Right forelimb (tissue), 1 donor: ENCODE results near the gene SLC5A9.
"Not testable (repeated sequence)": the region's sequence is repeated elsewhere in the genome, so short reads cannot be mapped to it uniquely, and the experiment has no call there.

ENCODE experiments used
- DNase-seq: peaks from one replicate; pipeline ENCODE4 v3.0.0-alpha.2; 2018

The SLC5A9 gene

DNA sequence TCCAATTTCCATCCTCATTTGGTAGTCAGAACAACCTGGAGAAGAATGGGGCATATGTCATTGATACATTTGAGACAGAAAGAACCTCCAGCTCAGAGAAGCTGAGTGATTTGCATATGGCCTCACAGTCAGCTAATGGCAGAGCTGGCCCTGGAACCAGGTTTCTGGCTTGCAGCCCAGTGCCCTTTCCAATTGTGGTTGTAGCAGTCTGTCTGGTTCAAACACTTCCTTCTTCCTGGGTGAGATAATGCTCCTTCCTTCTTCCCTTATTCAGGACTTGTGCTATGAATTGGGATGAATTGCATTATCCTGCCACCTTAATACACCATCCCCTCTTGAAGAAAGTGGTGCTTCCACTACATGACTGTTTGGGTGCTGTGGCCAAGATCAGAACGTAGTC, 24.2 kb downstream of the SLC5A9 start:
- DNase-seq, result no peak

DNA sequence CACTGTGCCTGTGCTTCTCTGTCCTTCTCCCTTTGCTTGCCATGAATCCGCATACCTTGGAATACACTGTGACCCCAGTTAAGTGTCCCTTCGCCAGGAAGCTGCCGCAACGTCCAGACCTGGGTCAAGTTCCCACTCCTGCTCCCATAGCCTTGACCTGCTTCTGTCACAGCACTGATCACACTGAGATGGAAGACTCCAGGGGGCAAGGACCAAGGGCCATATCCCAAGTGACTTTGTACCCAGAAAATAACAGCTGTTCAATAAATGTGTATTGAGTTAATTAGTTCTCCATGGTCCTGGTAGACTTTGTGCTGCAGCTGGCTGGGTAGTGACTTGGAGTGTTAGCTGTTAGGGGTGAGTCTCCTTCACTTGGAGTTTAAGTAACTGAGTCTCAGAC, 25.8 kb downstream of the SLC5A9 start:
- DNase-seq, result no peak

DNA sequence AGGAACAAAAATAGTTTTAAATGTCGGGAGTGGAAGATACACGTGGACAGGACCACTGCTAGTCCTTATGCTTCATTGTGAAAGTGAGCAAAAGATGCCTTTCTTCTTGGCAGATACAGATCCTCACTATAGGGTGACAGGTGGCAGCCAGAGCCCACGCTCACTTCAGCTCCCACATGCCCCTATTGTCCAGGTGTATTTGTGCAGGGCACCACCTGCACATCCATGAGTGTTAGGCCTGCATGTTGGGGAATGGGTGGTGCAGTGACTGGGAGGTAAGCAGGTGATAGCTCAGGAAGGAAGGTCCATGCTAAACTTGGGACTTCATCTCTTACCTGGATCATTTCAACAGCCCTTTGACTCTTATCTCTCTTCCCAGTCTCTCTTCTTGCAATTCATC, 27.4 kb downstream of the SLC5A9 start:
- DNase-seq, result no peak

DNA sequence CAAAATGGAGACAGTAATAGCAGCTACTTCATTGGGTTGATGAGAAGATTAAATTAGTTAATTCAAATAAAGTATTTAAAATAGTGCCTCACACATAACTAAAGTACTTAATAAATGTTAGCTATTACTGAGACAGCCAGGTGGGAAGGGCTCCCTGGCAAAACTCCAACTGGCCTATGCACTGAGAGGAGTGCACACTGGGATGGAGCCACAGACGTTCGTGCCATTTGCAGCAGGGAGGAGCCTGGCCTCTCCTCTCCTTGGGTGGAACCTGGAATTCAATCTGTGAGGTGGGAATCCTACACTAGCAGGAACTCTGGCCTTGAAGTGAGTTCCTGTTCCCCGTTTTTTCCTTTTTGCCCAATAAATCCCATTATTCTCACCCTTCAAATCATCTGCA, 28.1 kb downstream of the SLC5A9 start:
- no peak for DNase-seq

DNA sequence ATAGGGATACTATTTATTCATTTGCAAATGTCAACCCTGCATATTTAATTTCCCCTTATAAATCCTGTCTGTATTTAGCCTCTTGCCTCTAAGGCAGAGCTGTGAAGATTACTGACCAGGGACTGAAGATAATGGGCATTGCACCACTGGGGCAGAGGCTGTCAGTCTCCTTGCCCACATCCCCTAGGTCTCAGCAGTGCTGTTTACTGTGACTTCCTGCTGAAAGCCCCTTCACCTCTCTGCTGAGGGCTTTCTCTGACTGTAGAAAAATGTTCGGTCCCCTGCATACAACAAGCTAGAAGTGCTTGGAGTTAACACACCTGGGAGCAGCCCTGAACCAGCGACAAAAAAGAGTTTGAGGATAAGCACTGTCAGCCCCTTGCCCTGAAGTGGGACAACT, 28.8 kb downstream of the SLC5A9 start:
- DNase-seq, result no peak

DNA sequence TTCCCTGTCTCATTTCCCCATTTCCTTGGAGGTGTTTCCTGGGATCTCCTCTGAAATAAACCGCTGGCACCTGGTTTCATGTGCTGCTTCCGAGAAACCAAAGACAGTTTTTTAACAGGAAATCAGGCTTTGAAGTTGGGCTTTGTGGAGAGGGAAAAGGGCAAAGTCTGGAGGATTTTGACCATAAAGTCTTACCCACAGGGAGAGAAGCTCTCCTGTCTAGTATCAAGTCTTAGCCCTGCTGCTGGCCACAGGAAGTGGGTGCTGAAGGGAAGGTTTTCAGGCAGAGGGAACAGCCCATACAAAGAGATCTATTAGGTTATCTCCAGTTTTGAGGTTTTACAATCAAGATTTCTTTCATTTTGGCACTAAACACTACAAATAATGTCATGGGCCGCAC, 29.3 kb downstream of the SLC5A9 start:
- no peak for DNase-seq

DNA sequence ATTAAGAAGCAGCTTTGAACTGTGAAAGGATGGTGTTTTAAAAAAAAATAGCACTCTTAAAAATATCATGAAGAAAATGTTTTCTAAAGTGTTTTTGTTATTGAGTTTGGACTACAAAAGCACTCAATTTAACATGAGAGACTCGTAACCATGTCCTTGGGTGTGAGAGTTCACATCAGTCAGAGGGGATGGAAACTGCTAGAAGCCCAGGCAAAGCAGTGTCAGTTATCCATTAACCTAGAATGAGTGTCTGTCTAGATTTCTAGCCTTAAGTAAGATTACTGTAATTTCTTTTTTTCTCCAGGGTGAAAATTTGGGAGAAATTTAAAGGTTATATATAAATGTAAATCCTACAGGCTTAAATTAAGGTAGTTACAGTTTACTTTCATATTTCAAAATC, 31.7 kb downstream of the SLC5A9 start:
- DNase-seq, result no peak

DNA sequence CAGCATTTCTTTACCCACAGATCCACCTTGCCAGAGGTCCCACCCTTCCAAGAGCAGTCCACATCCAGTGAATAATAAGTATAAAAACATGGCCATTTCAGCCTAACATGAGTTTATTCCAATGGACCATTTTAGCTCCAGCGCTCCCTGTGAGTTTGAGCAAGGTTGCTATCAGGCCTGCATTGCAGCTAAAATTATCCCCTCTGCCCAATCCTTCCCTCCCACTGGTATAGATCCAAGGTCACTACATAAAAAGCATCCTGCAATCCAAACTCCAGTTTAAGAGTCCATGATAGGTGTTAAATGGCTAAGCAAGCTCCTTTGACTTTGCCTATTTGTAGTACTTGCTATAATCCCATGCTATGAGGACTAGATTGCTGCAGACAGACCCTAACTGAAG, 35.6 kb downstream of the SLC5A9 start:
- DNase-seq, result no peak

DNA sequence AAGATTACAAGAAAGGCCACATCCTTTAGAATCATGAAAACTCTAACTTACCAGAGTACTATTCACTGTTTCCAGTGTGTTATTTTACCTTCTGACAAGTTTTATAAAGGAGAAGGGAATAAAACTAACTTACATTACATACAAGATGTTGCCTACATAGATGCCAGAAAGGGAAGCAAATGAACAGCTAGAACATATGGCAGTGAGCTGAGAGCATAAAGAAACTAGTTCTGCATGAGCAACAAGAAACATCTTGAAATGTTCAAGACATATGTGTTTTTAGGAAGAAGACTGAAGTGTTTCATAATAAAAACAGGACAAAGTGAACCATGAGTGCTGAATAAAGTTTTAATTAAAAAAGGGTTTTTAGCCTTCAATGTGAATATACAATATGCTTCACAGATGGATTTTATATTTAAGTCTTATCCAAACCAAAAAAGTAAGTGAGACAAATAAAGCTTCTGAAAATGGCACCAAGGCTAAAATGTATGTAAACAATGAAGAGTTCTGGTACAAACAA, 39.4 kb downstream of the SLC5A9 start:
- no peak for DNase-seq

DNA sequence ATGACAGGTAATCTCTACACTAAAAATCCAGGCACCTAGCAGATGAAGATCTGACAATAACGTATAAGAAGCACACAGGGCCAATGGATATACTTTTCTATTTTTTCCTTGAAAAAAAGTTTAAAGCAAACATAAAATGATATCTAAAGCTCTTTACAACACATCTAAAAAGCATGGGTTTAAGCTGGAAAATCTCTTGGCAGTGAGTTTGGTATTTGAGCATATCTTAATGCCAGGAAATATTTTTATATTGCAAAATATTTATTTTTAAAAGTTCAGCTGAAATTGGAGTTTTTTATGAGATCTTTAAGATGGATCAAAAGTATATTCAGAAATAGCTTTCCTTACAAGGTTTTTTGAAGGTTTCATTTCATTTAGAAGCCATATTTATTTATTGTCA, 40.5 kb downstream of the SLC5A9 start:
- DNase-seq, result no peak

DNA sequence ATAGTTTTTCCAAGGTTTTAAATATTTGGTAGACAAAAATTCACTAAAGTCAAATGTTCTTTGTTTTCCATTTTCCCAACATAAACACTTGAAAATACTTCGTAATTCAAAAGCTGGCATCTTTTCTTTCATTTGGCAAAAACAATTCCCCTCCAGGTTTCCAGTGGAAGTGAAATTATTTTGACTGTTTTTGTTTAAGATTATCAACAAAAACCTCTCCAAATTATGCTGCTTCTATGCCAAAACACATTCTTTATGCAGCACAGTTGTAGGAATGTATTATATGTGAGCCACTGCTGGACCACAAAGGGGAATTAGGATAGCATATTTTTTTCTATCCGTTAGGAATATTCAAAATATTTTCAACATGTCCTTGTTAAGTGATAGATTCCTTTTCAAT, 44.1 kb downstream of the SLC5A9 start:
- DNase-seq, result no peak

DNA sequence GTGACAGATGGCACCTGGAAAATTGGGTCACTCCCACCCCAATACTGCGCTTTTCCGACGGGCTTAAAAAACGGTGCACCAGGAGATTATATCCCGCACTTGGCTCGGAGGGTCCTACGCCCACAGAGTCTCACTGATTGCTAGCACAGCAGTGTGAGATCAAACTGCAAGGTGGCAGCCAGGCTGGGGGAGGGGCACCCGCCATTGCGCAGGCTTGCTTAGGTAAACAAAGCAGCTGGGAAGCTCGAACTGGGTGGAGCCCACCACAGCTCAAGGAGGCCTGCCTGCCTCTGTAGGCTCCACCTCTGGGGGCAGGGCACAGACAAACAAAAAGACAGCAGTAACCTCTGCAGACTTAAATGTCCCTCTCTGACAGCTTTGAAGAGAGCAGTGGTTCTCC, 54.9 kb downstream of the SLC5A9 start:
- not testable (repeated sequence) for DNase-seq

DNA sequence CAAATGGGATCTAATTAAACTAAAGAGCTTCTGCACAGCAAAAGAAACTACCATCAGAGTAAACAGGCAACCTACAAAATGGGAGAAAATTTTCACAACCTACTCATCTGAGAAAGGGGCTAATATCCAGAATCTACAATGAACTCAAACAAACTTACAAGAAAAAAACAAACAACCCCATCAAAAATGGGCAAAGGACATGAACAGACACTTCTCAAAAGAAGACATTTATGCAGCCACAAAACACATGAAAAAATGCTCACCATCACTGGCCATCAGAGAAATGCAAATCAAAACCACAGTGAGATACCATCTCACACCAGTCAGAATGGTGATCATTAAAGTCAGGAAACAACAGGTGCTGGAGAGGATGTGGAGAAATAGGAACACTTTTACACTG, 59.8 kb downstream of the SLC5A9 start:
- not testable (repeated sequence) for DNase-seq

DNA sequence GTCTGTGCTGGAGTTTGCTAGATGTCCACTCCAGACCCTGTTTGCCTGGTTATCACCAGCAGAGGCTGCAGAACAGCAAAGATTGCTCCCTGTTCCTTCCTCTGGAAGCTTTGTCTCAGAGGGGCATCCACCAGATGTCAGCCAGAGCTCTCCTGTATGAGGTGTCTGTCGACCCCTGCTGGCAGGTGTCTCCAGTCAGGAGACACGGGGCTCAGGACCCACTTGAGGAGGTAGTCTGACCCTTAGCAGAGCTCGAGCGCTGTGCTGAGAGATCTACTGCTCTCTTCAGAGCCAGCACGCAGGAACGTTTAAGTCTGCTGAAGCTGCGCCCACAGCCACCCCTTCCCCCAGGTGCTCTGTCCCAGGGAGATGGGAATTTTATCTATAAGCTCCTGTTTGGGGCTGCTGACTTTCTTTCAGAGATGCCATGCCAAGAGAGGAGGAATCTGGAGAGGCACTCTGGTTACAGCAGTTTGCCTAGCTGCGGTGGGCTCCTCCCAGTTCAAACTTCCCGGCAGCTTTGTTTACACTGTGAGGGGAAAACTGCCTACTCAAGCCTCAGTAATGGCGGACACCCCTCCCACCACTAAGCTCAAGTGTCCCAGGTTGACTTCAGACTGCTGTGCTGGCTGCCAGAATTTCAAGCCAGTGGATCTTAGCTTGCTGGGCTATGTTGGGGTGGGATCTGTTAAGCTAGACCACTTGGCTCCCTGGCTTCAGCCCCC, 62.3 kb downstream of the SLC5A9 start:
- DNase-seq, result not testable (repeated sequence)

DNA sequence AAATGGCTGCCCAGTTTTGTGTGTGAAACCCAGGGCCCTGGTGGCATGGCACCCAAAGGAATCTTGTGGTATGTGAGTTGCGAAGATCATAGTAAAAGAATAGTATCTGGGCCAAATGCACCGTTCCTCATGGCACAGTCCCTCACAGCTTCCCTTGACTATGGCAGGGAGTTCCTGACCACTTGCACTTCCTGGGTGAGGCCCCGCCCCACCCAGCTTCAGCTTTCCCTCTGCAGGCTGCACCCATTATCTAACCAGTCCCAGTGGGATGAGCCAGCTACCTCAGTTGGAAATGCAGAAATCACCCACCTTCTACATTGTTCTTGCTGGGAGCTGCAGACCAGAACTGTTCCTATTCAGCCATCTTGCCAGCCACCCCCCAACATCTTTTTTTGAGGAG, 63.0 kb downstream of the SLC5A9 start:
- no peak for DNase-seq

DNA sequence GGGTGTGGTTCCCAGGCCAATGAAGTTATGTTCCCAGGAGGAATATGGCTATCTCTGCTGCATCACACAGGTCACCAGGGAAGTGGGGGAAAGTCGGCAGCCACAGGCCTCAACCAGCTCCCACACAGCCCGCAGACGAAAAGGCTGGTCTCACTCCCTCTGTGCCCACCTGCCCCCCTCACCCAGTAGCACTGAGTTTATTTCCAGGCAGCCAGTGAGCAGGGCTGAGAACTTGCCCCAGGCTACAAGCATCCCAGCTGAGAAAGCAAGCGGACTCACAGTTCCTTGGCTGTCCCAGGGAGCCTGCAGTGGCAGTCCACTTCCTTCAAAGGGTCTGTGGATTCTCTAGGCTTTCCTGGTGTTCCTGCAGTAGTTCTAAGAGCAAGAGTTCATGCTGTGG, 68.9 kb downstream of the SLC5A9 start:
- no peak for DNase-seq

DNA sequence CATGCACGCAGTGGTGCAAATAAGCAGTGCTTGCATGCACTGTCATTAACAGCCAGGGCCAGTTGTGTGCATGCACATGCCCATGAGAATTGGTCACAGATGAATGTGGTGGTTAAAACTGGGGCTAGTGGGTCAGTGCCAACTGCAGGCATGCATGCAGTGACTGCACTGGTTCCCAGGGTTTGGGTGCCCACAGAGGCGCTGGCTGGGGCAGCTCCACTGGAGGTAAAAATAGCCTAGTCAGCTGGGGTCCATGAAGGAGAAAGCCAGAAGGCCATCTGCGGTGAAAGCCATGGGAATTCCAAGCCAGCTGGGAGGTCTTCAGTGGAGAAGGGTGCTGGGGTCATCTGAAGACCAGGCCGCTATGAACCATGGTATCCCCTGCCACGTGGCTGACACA, 70.2 kb downstream of the SLC5A9 start:
- no peak for DNase-seq

DNA sequence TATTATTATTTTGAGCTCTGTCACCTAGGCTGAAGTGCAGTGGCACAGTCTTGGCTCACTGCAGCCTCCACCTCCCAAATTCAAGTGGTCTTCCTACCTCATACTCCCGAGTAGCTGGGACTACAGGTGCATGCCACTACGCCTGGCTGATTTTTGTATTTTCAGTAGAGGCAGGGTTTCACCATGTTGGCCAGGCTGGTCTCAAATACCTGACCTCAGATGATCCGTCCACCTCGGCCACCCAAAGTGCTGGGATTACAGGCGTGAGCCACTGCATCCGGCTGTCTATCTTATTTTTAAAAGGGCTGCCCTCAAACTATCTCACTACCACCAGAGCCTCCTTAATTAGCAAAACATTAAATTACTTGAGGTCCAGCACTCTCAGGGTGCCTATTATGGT, 71.6 kb downstream of the SLC5A9 start:
- DNase-seq, result not testable (repeated sequence)

DNA sequence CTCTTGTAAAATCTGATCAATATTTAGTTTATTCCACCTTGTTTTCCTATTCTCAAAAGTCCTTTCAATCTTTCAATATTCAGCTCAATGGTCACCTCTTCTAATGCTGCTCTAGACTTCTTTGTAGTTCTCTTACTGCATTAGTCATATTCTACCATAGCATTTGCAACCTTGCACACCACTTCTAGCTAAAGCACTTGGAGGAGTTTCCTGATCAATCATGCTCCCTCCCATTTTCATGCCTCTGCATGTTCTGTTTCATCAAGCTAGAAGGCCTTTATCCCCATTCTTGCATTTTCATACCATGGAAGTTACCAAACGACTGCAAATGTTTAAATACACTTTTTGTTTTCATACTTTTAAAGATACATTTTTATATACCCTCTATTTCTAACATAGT, 72.1 kb downstream of the SLC5A9 start:
- no peak for DNase-seq
